Calu3 (cell line): ENCODE results near the gene DNHD1. TPM values are rescaled to one million over a fixed set of nuclear protein-coding genes. Genes with fewer than 3 reads are reported as not detected.

Experiments
- BruUV-seq: library from RNA; stranded (reverse); fragments of 400-500 nt; replicated peaks from 2 replicates; lab custom pipeline; 2021; lab: Mats Ljungman, UMichigan
- CTCF ChIA-PET: fragments of 300-600 bp; sonication (Branson Sonifier 250); formaldehyde crosslinking; loops from one replicate; lab custom pipeline; 2022; ENCODE audit warnings: antibody characterized with exemption; lab: Charles Lee
- DNase-seq: peaks from one replicate; pipeline ENCODE4 v3.0.0; 2022
- H3K27ac Mint-ChIP-seq: one replicate; pipeline ENCODE4 v1.8.0; 2022; ENCODE audit warnings: mixed read lengths; ENCODE audit not compliant: unreplicated experiment
- H3K27me3 Mint-ChIP-seq: one replicate; pipeline ENCODE4 v1.8.0; 2022; ENCODE audit warnings: mixed read lengths; ENCODE audit not compliant: unreplicated experiment
- H3K36me3 Mint-ChIP-seq: one replicate; pipeline ENCODE4 v1.8.0; 2022; ENCODE audit warnings: mild to moderate bottlenecking, moderate library complexity, mixed read lengths; ENCODE audit not compliant: insufficient read depth, unreplicated experiment
- H3K4me1 Mint-ChIP-seq: one replicate; pipeline ENCODE4 v1.8.0; 2022; ENCODE audit warnings: mild to moderate bottlenecking, low read depth, mixed read lengths; ENCODE audit not compliant: unreplicated experiment
- H3K4me3 Mint-ChIP-seq: one replicate; pipeline ENCODE4 v1.8.0; 2022; ENCODE audit warnings: mild to moderate bottlenecking, low read depth, moderate library complexity, mixed read lengths; ENCODE audit not compliant: unreplicated experiment
- H3K9me3 Mint-ChIP-seq: one replicate; pipeline ENCODE4 v1.8.0; 2022; ENCODE audit warnings: low read depth, mixed read lengths; ENCODE audit not compliant: unreplicated experiment
- CTCF ChIP-seq: fragments of 200-600 bp; IDR thresholded peaks from one replicate; pipeline ENCODE4 v1.8.0; 2022; ENCODE audit warnings: antibody characterized with exemption; ENCODE audit not compliant: unreplicated experiment
- intact Hi-C: fragments of 100-400 bp; cut with micrococcal nuclease; formaldehyde crosslinking; loops from one replicate; pipeline ENCODE4 v1.10.0; 2022; ENCODE audit not compliant: unreplicated experiment
- total RNA-seq: library from RNA; stranded (reverse); gene quantifications from 2 replicates; pipeline ENCODE4 v1.2.3, GENCODE V29; 2022

Gene DNHD1
- total RNA-seq, 1 experiment from 2014 or later: 41.2 TPM

GRCh38 chr11:6567371-6567745 is 70.3 kb downstream of the DNHD1 start:
- H3K27ac Mint-ChIP-seq: no peak overlapping the region
- peaks cover 21% of the 10 kb centered on the region for H3K36me3 Mint-ChIP-seq
- BruUV-seq: no TSS peak
- CTCF ChIA-PET: no interaction called here
- H3K4me3 Mint-ChIP-seq: no peak overlapping the region
- no peaks in the 10 kb centered on the region for H3K9me3 Mint-ChIP-seq
- intact Hi-C loops: no loop called here
- no peaks in the 10 kb centered on the region for H3K4me1 Mint-ChIP-seq
- H3K27me3 Mint-ChIP-seq: no peaks in the 10 kb centered on the region
- no peak for TF ChIP-seq CTCF
- no peak for DNase-seq

- H3K9me3 Mint-ChIP-seq: no peaks in the 10 kb centered on the region
- CTCF ChIA-PET: interaction anchor here (0.5 kb wide), 1 partner anchor 88 kb away, joined by 3 read pairs; no protein-coding TSS in a partner anchor
- no peak overlapping the region for H3K27ac Mint-ChIP-seq
- peaks cover 21% of the 10 kb centered on the region for H3K36me3 Mint-ChIP-seq
- no peak overlapping the region for H3K4me3 Mint-ChIP-seq
- no peaks in the 10 kb centered on the region for H3K27me3 Mint-ChIP-seq
- BruUV-seq: no TSS peak
- intact Hi-C loops: no loop called here
- TF ChIP-seq CTCF: no peak
- H3K4me1 Mint-ChIP-seq: no peaks in the 10 kb centered on the region
- no peak for DNase-seq
Measured at GRCh38 chr11:6568191-6568918, 71.3 kb downstream of the DNHD1 start.

DNA sequence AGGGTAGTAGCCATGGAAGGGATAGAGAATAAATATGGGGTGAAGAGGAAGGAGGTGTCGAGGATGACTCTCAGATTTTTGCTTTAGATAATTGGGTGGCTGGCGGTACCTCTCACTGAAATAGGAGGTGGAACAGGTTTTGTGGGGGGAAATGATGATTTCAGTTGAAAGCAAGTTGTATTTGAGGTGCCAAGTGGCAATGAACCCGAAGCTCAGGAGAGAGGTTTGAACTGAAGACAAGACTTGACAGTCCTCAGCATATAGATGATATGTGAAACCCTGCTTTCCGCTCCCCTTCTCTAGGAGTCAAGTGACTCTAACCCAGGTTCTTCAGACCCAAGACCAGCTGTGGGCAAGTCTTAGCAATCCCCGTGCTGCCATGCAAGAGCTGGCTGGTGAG is 72.6 kb downstream of the DNHD1 start:
- Mint-ChIP-seq H3K9me3 (no peaks in the 10 kb centered on the region), H3K4me3 (no peak overlapping the region), H3K27ac (no peak overlapping the region), H3K27me3 (no peaks in the 10 kb centered on the region), H3K36me3 (peaks cover 21% of the 10 kb centered on the region), H3K4me1 (no peaks in the 10 kb centered on the region)
- no peak for TF ChIP-seq CTCF
- CTCF ChIA-PET: interaction anchor here (0.9 kb wide), 1 partner anchor 18 kb away, joined by 3 read pairs; no protein-coding TSS in a partner anchor
- intact Hi-C loops: no loop called here
- DNase-seq: no peak
- BruUV-seq: no TSS peak

DNA sequence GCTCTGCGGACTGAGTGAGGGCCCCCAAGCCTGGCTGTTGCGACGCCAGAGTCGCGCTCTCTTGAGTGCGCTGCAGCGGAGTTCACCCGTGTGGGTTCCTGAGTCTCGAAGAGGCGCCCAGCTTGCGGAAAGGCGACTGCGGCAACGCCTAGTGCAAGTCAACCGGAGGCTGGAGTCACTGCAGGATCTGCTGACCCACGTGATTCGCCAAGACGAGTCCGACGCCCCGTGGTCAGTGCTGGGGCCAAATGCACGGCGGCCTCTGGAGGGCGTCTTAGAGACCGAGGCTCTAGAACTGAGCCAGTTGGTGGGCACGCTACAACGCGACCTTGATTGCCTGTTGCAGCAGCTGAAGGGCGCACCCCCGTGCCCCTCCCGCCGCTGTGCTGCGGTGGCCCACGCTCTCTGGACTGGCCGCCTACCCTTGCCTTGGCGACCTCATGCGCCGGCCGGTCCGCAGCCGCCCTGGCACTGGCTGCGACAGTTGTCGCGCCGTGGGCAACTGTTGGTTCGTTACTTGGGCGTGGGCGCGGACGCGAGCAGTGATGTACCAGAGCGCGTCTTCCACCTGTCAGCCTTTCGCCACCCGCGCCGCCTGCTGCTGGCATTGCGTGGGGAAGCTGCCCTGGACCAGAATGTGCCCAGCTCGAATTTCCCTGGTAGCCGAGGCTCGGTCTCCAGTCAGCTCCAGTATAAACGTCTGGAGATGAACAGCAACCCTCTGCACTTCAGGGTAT is 73.8 kb downstream of the DNHD1 start:
- CTCF ChIA-PET: interaction anchor here (0.6 kb wide), 1 partner anchor 1032 kb away, joined by 3 read pairs; no protein-coding TSS in a partner anchor
- no peak for DNase-seq
- H3K9me3 Mint-ChIP-seq: no peaks in the 10 kb centered on the region
- H3K27ac Mint-ChIP-seq: no peak overlapping the region
- no peaks in the 10 kb centered on the region for H3K4me1 Mint-ChIP-seq
- H3K36me3 Mint-ChIP-seq: peaks cover 21% of the 10 kb centered on the region
- no peak for TF ChIP-seq CTCF
- no peak overlapping the region for H3K4me3 Mint-ChIP-seq
- intact Hi-C loops: no loop called here
- no TSS peak for BruUV-seq
- H3K27me3 Mint-ChIP-seq: no peaks in the 10 kb centered on the region
